Erythroblast (primary cell): ENCODE data around the gene FAXDC2.

Experiments used
- GATA1 ChIP-seq: IDR thresholded peaks from 2 replicates; pipeline ENCODE4 v1.6.1; 2011; ENCODE audit warnings: low read depth, mild to moderate bottlenecking, control low read depth, low read length, moderate library complexity
- POLR2A ChIP-seq: IDR thresholded peaks from 2 replicates; pipeline ENCODE4 v1.6.1; 2011; ENCODE audit warnings: mild to moderate bottlenecking, low read length

DNA sequence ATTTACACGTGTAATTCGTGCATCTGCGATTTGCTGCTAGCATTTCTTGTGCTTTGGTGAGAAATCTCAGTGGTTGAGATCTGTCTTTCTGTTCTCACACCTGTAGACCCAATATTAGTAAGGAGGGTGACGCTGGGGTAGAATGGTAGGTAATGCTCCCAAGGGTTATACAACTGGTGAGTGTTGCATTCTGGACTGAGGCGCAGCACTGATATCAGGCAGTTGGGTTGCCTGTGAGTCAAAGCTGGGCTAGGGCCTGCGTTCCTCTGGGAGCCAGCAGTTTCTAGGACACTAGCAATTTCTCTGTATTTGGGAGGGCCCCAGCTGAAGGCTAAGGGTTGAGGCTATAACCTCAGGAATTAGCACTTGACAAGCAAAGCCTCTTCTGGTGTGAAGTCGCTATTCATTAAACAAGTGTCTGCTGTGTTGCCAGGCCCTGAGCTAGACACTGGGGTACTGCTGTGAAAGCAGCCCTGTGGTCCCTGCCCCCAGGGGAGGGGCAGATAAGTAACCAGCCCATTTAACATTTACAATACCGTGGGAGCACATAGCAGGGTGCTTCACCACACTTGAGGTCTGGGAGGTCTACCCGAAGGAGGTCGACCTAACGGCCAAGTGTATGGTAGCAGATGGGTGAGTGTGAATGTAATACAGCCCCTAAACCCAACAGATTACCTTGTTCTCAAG, 66.5 kb downstream of the FAXDC2 start:
- TF ChIP-seq POLR2A = no peak
- TF ChIP-seq GATA1 = no peak
